HEK293 (cell line): ENCODE measurements around the gene TRABD2A.

Source experiments
- CTCF ChIA-PET: fragments of 350-600 bp; formaldehyde crosslinking; extraction: SDS; loops from one replicate; lab custom pipeline; 2021; ENCODE audit warnings: antibody characterized with exemption; lab: Yijun Ruan, JAX
- POLR2A ChIA-PET: fragments of 300-600 bp; formaldehyde crosslinking; extraction: SDS; loops from one replicate; lab custom pipeline; 2020; ENCODE audit warnings: antibody characterized with exemption, inconsistent platforms; lab: Yijun Ruan, JAX
- H3K27ac ChIP-seq: fragments of 200-500 bp; sonication (Bioruptor generic); 2 replicates; pipeline ENCODE4 v1.5.1; 2014; ENCODE audit warnings: low read depth, low read length, control low read depth, inconsistent platforms; ENCODE audit errors: extremely low read depth
- H3K36me3 ChIP-seq, 2 experiments: fragments of 200-500 bp in 1 of 2; sonication (Bioruptor generic) in 1 of 2; 1 replicate in 1 of 2; 2 replicates in 1 of 2; pipeline ENCODE4 v1.5.1; 2014 to 2017; ENCODE audit warnings: inconsistent platforms in 2 of 2, low read length in 2 of 2; ENCODE audit not compliant: control insufficient read depth in 2 of 2, insufficient read depth in 1 of 2
- H3K4me1 ChIP-seq: fragments of 200-500 bp; sonication (Bioruptor generic); 2 replicates; pipeline ENCODE4 v1.5.1; 2014; ENCODE audit warnings: mild to moderate bottlenecking, low read length, inconsistent platforms; ENCODE audit not compliant: control insufficient read depth, insufficient read depth
- H3K4me3 ChIP-seq: 2 replicates; pipeline ENCODE4 v1.5.1; 2011; ENCODE audit warnings: low read depth, mild to moderate bottlenecking, control low read depth, low read length, moderate library complexity
- H3K9me3 ChIP-seq: fragments of 200-500 bp; sonication (Bioruptor generic); 2 replicates; pipeline ENCODE4 v1.5.1; 2014; ENCODE audit warnings: low read depth, low read length, inconsistent platforms; ENCODE audit not compliant: control insufficient read depth, insufficient read depth
- BCL6B ChIP-seq: fragments of 450-650 bp; formaldehyde crosslinking; IDR thresholded peaks from 2 replicates; pipeline ENCODE4 v1.5.1; 2017; ENCODE audit warnings: missing biosample characterization, missing genetic modification characterization
- PRDM1 ChIP-seq: fragments of 450-650 bp; formaldehyde crosslinking; IDR thresholded peaks from 2 replicates; pipeline ENCODE4; 2016; ENCODE audit warnings: missing biosample characterization, missing genetic modification characterization
- PRDM6 ChIP-seq: fragments of 450-650 bp; formaldehyde crosslinking; IDR thresholded peaks from 2 replicates; pipeline ENCODE4 v1.5.1; 2017; ENCODE audit warnings: missing biosample characterization, missing genetic modification characterization
- SP7 ChIP-seq: fragments of 450-650 bp; formaldehyde crosslinking; IDR thresholded peaks from 2 replicates; pipeline ENCODE4 v1.5.1; 2016; ENCODE audit warnings: missing biosample characterization, missing genetic modification characterization
- TCF7L2 ChIP-seq: IDR thresholded peaks from 2 replicates; pipeline ENCODE4 v1.6.1; 2011; ENCODE audit warnings: low read depth, mild to moderate bottlenecking, inconsistent platforms, low read length, moderate library complexity, borderline replicate concordance
- ZBTB10 ChIP-seq: fragments of 450-650 bp; formaldehyde crosslinking; IDR thresholded peaks from 2 replicates; pipeline ENCODE4 v1.5.1; 2016; ENCODE audit warnings: missing biosample characterization, missing genetic modification characterization
- ZBTB21 ChIP-seq: fragments of 450-650 bp; formaldehyde crosslinking; IDR thresholded peaks from 2 replicates; pipeline ENCODE4 v1.5.1; 2017; ENCODE audit warnings: missing biosample characterization, missing genetic modification characterization
- ZNF157 ChIP-seq: fragments of 450-650 bp; formaldehyde crosslinking; IDR thresholded peaks from 2 replicates; pipeline ENCODE4 v1.5.1; 2016; ENCODE audit warnings: missing biosample characterization, missing genetic modification characterization
- ZNF16 ChIP-seq: fragments of 450-650 bp; formaldehyde crosslinking; IDR thresholded peaks from 2 replicates; pipeline ENCODE4 v1.5.1; 2016; ENCODE audit warnings: low read depth, missing biosample characterization, missing genetic modification characterization
- ZNF239 ChIP-seq: fragments of 450-650 bp; formaldehyde crosslinking; IDR thresholded peaks from 2 replicates; pipeline ENCODE4 v1.5.1; 2016; ENCODE audit warnings: missing biosample characterization, missing genetic modification characterization
- ZNF391 ChIP-seq: fragments of 450-650 bp; formaldehyde crosslinking; IDR thresholded peaks from 2 replicates; pipeline ENCODE4 v1.5.1; 2016; ENCODE audit warnings: low read depth, missing biosample characterization, missing genetic modification characterization, borderline replicate concordance
- ZNF404 ChIP-seq: fragments of 450-650 bp; formaldehyde crosslinking; IDR thresholded peaks from 2 replicates; pipeline ENCODE4 v1.5.1; 2017; ENCODE audit warnings: missing biosample characterization, missing genetic modification characterization
- ZNF513 ChIP-seq: fragments of 450-650 bp; IDR thresholded peaks from 2 replicates; pipeline ENCODE4 v1.5.1; 2018; ENCODE audit warnings: missing biosample characterization, missing genetic modification characterization
- ZNF596 ChIP-seq: fragments of 450-650 bp; IDR thresholded peaks from 2 replicates; pipeline ENCODE4 v1.5.0; 2018; ENCODE audit warnings: missing biosample characterization, mild to moderate bottlenecking, missing genetic modification characterization, moderate library complexity
- ZNF645 ChIP-seq: fragments of 450-650 bp; formaldehyde crosslinking; IDR thresholded peaks from 2 replicates; pipeline ENCODE4; 2016; ENCODE audit warnings: missing biosample characterization, missing genetic modification characterization
- ZNF670 ChIP-seq: fragments of 450-650 bp; formaldehyde crosslinking; IDR thresholded peaks from 2 replicates; pipeline ENCODE4 v1.5.1; 2016; ENCODE audit warnings: missing biosample characterization, missing genetic modification characterization, low read depth
- ZNF677 ChIP-seq: fragments of 450-650 bp; IDR thresholded peaks from 2 replicates; pipeline ENCODE4 v1.5.0; 2018; ENCODE audit warnings: missing biosample characterization, mild to moderate bottlenecking, missing genetic modification characterization, moderate library complexity
- ZNF707 ChIP-seq: fragments of 450-650 bp; formaldehyde crosslinking; IDR thresholded peaks from 2 replicates; pipeline ENCODE4 v1.5.1; 2016; ENCODE audit warnings: missing biosample characterization, missing genetic modification characterization
- ZNF777 ChIP-seq: fragments of 450-650 bp; formaldehyde crosslinking; IDR thresholded peaks from 2 replicates; pipeline ENCODE4 v1.5.1; 2017; ENCODE audit warnings: missing biosample characterization, missing genetic modification characterization, borderline replicate concordance
- ZSCAN4 ChIP-seq: fragments of 450-650 bp; formaldehyde crosslinking; IDR thresholded peaks from 2 replicates; pipeline ENCODE4 v1.5.1; 2017; ENCODE audit warnings: missing biosample characterization, missing genetic modification characterization
- ZSCAN5A ChIP-seq: fragments of 450-650 bp; formaldehyde crosslinking; IDR thresholded peaks from 2 replicates; pipeline ENCODE4 v1.5.1; 2016; ENCODE audit warnings: missing biosample characterization, missing genetic modification characterization
- ZXDB ChIP-seq: fragments of 450-650 bp; formaldehyde crosslinking; IDR thresholded peaks from 2 replicates; pipeline ENCODE4 v1.5.1; 2016; ENCODE audit warnings: missing biosample characterization, missing genetic modification characterization

The TRABD2A gene

GRCh38 chr2:84821806-84822205 is 59.1 kb downstream of the TRABD2A start:
- Histone ChIP-seq H3K4me3 (no peak overlapping the region), H3K9me3 (no peaks in the 10 kb centered on the region)
- TF ChIP-seq ZNF777 (tag by site-specific recombination) (no peak), ZNF157 (no peak), ZSCAN4 (no peak), ZBTB21 (tag by site-specific recombination) (no peak), ZSCAN5A (tag by site-specific recombination) (no peak), PRDM1 (tag by site-specific recombination) (no peak), ZNF670 (tag by site-specific recombination) (no peak), ZNF239 (tag by site-specific recombination) (no peak), ZNF513 (tag by site-specific recombination) (no peak), ZNF404 (no peak)
- TF ChIP-seq, all 188 proteins: peak for 0
- Histone ChIP-seq H3K36me3 (no peaks in the 10 kb centered on the region), H3K27ac (no peak overlapping the region), H3K4me1 (no peaks in the 10 kb centered on the region)
- ChIA-PET POLR2A (no interaction called here), CTCF (no interaction called here)

GRCh38 chr2:84817239-84817655 is 63.6 kb downstream of the TRABD2A start:
- no peak for TF ChIP-seq ZNF677 (tag by site-specific recombination)
- TF ChIP-seq BCL6B (tag by site-specific recombination): no peak
- TF ChIP-seq ZXDB (tag by site-specific recombination): no peak
- no peak for TF ChIP-seq ZNF707 (tag by site-specific recombination)
- TF ChIP-seq ZNF391: no peak
- no peak for TF ChIP-seq TCF7L2
- TF ChIP-seq ZBTB10 (tag by site-specific recombination): no peak
- TF ChIP-seq ZNF596 (tag by site-specific recombination): no peak
- no peak for TF ChIP-seq ZNF16 (tag by site-specific recombination)
- no peak for TF ChIP-seq PRDM6 (tag by site-specific recombination)
- TF ChIP-seq SP7 (tag by site-specific recombination): no peak
- no peak for TF ChIP-seq ZNF645 (tag by site-specific recombination)
- POLR2A ChIA-PET: no interaction called here
- H3K27ac ChIP-seq: no peak overlapping the region
- no peak overlapping the region for H3K4me3 ChIP-seq
- H3K9me3 ChIP-seq: no peaks in the 10 kb centered on the region
- no peaks in the 10 kb centered on the region for H3K36me3 ChIP-seq
- H3K4me1 ChIP-seq: no peaks in the 10 kb centered on the region
- CTCF ChIA-PET: no interaction called here
